Measurements from ENCODE around the gene SCN1B.

Gene SCN1B

GRCh38 chr19:35043906-35044305, 13.6 kb downstream of the SCN1B start:
- ChIA-PET POLR2A (interaction anchor here (1.1 kb wide), 1 partner anchor 44 kb away, joined by 3 read pairs; the partner anchor contains the start of gene GRAMD1A), CTCF (interaction anchor here (0.5 to 2.0 kb wide), 11 partner anchors 9 to 1968 kb away, joined by 3 to 10 read pairs (median 4); partner anchors contain the start of gene LGI4)
- TF ChIP-seq HDGF (IDR thresholded peaks at IDR 0.05; ENCODE audit: borderline replicate concordance) (no peak), LEF1 (IDR thresholded peaks at IDR 0.05; ENCODE audit: borderline replicate concordance) (no peak), SUZ12 (IDR thresholded peaks at IDR 0.05) (no peak), ZNF384 (IDR thresholded peaks at IDR 0.05) (no peak), CTBP1 (IDR thresholded peaks at IDR 0.05; ENCODE audit: borderline replicate concordance) (no peak), FOXA1 (IDR thresholded peaks at IDR 0.05) (no peak), ARNT (IDR thresholded peaks at IDR 0.05) (no peak), FOXM1 (IDR thresholded peaks at IDR 0.05; ENCODE audit: borderline replicate concordance) (no peak), BHLHE40 (IDR thresholded peaks at IDR 0.05; ENCODE audit: borderline replicate concordance) (no peak)
- DNase-seq (ENCODE audit: extremely low spot score) = no peak

GRCh38 chr19:35044317-35045117, 14.2 kb downstream of the SCN1B start:
- CTCF ChIA-PET = interaction anchor here (0.5 to 2.0 kb wide), 13 partner anchors 10 to 1968 kb away, joined by 3 to 10 read pairs (median 3); partner anchors contain the start of gene LGI4
- POLR2A ChIA-PET = interaction anchor here (1.1 kb wide), 1 partner anchor 44 kb away, joined by 3 read pairs; the partner anchor contains the start of gene GRAMD1A
- TF ChIP-seq ZNF384 (IDR thresholded peaks at IDR 0.05) = no peak
- no peak for TF ChIP-seq NFRKB (IDR thresholded peaks at IDR 0.05)
- no peak for TF ChIP-seq ELF4 (IDR thresholded peaks at IDR 0.05)
- no peak for TF ChIP-seq BHLHE40 (IDR thresholded peaks at IDR 0.05; ENCODE audit: borderline replicate concordance)
- no peak for TF ChIP-seq L3MBTL2 (conservative IDR thresholded peaks at IDR 0.05)
- no peak for TF ChIP-seq TARDBP (IDR thresholded peaks at IDR 0.05)
- no peak for TF ChIP-seq HDGF (IDR thresholded peaks at IDR 0.05; ENCODE audit: borderline replicate concordance)
- TF ChIP-seq FOXK2 (IDR thresholded peaks at IDR 0.05) = no peak
- TF ChIP-seq PKNOX1 (IDR thresholded peaks at IDR 0.05) = no peak; the same call in 1 of the 2 replicates
- TF ChIP-seq SP1 (IDR thresholded peaks at IDR 0.05) = no peak
- TF ChIP-seq FOXA1 (IDR thresholded peaks at IDR 0.05) = no peak
- TF ChIP-seq LEF1 (IDR thresholded peaks at IDR 0.05; ENCODE audit: borderline replicate concordance) = no peak
- no peak for TF ChIP-seq ARNT (IDR thresholded peaks at IDR 0.05)
- TF ChIP-seq CTBP1 (IDR thresholded peaks at IDR 0.05; ENCODE audit: borderline replicate concordance) = no peak
- TF ChIP-seq SUZ12 (IDR thresholded peaks at IDR 0.05) = no peak
- no peak for TF ChIP-seq FOXM1 (IDR thresholded peaks at IDR 0.05; ENCODE audit: borderline replicate concordance)
- DNase-seq (ENCODE audit: extremely low spot score) = peak; percentile 83

GRCh38 chr19:35045667-35046300, 15.5 kb downstream of the SCN1B start:
- DNase-seq (ENCODE audit: extremely low spot score) = peak; percentile 40
- TF ChIP-seq FOXA1 (IDR thresholded peaks at IDR 0.05) (no peak), ELF4 (IDR thresholded peaks at IDR 0.05) (no peak), L3MBTL2 (conservative IDR thresholded peaks at IDR 0.05) (no peak), HDGF (IDR thresholded peaks at IDR 0.05; ENCODE audit: borderline replicate concordance) (no peak), PKNOX1 (IDR thresholded peaks at IDR 0.05) (no peak), BHLHE40 (IDR thresholded peaks at IDR 0.05; ENCODE audit: borderline replicate concordance) (no peak), ZNF384 (IDR thresholded peaks at IDR 0.05) (no peak), SUZ12 (IDR thresholded peaks at IDR 0.05) (no peak), NFRKB (IDR thresholded peaks at IDR 0.05) (no peak)
- CTCF ChIA-PET = interaction anchor here (0.6 kb wide), 1 partner anchor 225 kb away, joined by 3 read pairs; no protein-coding TSS in a partner anchor
- POLR2A ChIA-PET = interaction anchor here (1.1 kb wide), 1 partner anchor 79 kb away, joined by 4 read pairs; no protein-coding TSS in a partner anchor

- ChIA-PET POLR2A (interaction anchor here (1.1 kb wide), 1 partner anchor 78 kb away, joined by 4 read pairs; no protein-coding TSS in a partner anchor), CTCF (interaction anchor here (0.6 kb wide), 1 partner anchor 224 kb away, joined by 3 read pairs; no protein-coding TSS in a partner anchor)
- DNase-seq (ENCODE audit: extremely low spot score) = no peak
- TF ChIP-seq NFRKB (IDR thresholded peaks at IDR 0.05) (no peak), ZNF384 (IDR thresholded peaks at IDR 0.05) (no peak), ARNT (IDR thresholded peaks at IDR 0.05) (no peak), L3MBTL2 (conservative IDR thresholded peaks at IDR 0.05) (no peak), LEF1 (IDR thresholded peaks at IDR 0.05; ENCODE audit: borderline replicate concordance) (no peak), SUZ12 (IDR thresholded peaks at IDR 0.05) (no peak), SP1 (IDR thresholded peaks at IDR 0.05) (no peak), CTBP1 (IDR thresholded peaks at IDR 0.05; ENCODE audit: borderline replicate concordance) (no peak), FOXM1 (IDR thresholded peaks at IDR 0.05; ENCODE audit: borderline replicate concordance) (no peak), BHLHE40 (IDR thresholded peaks at IDR 0.05; ENCODE audit: borderline replicate concordance) (no peak), HDGF (IDR thresholded peaks at IDR 0.05; ENCODE audit: borderline replicate concordance) (no peak), FOXK2 (IDR thresholded peaks at IDR 0.05) (no peak)
These were observed 16.2 kb downstream of the SCN1B start for GRCh38 chr19:35046461-35046860.

- POLR2A ChIA-PET = no interaction called here
- no peak for TF ChIP-seq BHLHE40 (IDR thresholded peaks at IDR 0.05; ENCODE audit: borderline replicate concordance)
- TF ChIP-seq FOXM1 (IDR thresholded peaks at IDR 0.05; ENCODE audit: borderline replicate concordance) = no peak
- TF ChIP-seq ELF4 (IDR thresholded peaks at IDR 0.05) = no peak
- no peak for TF ChIP-seq L3MBTL2 (conservative IDR thresholded peaks at IDR 0.05)
- TF ChIP-seq PKNOX1 (IDR thresholded peaks at IDR 0.05) = no peak
- no peak for TF ChIP-seq TARDBP (IDR thresholded peaks at IDR 0.05)
- no peak for TF ChIP-seq LEF1 (IDR thresholded peaks at IDR 0.05; ENCODE audit: borderline replicate concordance)
- no peak for TF ChIP-seq FOXK2 (IDR thresholded peaks at IDR 0.05)
- no peak for TF ChIP-seq HDGF (IDR thresholded peaks at IDR 0.05; ENCODE audit: borderline replicate concordance)
- TF ChIP-seq NFRKB (IDR thresholded peaks at IDR 0.05) = no peak
- no peak for TF ChIP-seq FOXA1 (IDR thresholded peaks at IDR 0.05)
- no peak for TF ChIP-seq SP1 (IDR thresholded peaks at IDR 0.05)
- no peak for TF ChIP-seq CTBP1 (IDR thresholded peaks at IDR 0.05; ENCODE audit: borderline replicate concordance)
- CTCF ChIA-PET = no interaction called here
- no peak for DNase-seq (ENCODE audit: extremely low spot score)
These were observed 18.7 kb downstream of the SCN1B start for GRCh38 chr19:35048911-35049411.

Data from HEK293T (cell line).